Fibroblast of upper back skin (primary cell): ENCODE data around the gene PEMT.
"Not testable (repeated sequence)": the region's sequence is repeated elsewhere in the genome, so short reads cannot be mapped to it uniquely, and the experiment has no call there.

Experiments
- DNase-seq: peaks from one replicate; pipeline ENCODE4 v3.0.0-alpha.2; 2013

Gene PEMT, protein sequence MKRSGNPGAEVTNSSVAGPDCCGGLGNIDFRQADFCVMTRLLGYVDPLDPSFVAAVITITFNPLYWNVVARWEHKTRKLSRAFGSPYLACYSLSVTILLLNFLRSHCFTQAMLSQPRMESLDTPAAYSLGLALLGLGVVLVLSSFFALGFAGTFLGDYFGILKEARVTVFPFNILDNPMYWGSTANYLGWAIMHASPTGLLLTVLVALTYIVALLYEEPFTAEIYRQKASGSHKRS

GRCh38 chr17:17591355-17592298, at the start of gene PEMT:
TSS of gene PEMT (minus strand) at chr17:17591708. CDS start at chr17:17591626, 82 bp downstream.
- DNase-seq, result peak; percentile 99

DNA sequence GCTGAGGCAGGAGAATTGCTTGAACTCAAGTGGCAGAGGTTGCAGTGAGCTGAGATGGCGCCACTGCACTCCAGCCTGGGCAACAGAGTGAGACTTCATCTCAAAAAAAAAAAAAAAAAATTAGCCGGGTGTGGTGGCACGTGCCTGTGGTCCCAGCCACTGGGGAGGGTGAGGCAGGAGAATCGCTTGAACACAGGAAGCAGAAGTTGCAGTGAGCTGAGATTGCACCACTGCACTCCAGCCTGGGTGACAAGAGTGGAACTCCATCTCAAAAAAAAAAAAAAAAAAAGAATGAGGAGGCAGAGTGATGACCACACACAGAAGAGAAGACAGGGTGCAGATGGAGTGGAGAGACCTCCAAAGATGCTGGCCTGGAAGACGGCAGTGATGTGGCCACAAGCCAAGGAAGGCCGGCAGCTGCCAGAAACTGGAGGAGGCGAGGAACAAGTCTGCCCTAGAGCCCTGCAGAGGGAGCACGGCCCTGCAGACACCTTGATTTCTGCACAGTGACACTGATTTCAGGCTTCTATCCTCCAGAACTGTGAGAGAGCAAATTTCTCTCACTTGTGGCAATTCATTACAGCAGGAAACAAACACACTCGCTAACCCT, 48.3 kb upstream of the PEMT start:
- DNase-seq, result not testable (repeated sequence)

GRCh38 chr17:17638467-17638866, 47.0 kb upstream of the PEMT start:
- DNase-seq, result no peak

DNA sequence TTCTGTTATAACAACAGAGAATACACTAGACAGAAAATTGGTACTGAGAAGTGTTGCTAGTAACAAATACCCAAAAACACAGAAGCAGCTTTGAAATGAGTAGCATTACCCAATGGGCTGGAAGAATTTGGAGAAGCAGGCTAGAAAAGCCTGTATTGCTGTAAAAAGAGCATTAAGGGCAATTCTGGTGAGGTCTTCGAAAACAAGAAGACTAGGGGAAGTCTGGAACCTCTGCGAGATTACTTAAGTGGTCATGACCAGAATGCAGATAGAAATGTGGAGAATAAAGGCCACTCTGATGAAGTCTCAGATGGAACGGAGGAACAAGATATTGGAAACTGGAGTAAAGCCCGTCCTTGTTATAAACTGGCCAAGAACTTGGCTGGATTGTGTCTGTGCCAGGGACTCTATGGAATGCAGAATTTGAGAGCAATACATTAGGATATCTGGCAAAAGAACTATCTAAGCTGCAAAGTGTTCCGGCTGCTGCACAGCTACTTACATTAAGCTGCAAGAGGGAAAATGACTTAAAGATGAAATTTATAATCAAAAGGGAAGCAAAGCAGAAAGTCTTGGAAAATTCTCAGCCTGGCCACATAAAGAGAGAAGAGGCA, 44.9 kb upstream of the PEMT start:
- DNase-seq, result peak; percentile 4

DNA sequence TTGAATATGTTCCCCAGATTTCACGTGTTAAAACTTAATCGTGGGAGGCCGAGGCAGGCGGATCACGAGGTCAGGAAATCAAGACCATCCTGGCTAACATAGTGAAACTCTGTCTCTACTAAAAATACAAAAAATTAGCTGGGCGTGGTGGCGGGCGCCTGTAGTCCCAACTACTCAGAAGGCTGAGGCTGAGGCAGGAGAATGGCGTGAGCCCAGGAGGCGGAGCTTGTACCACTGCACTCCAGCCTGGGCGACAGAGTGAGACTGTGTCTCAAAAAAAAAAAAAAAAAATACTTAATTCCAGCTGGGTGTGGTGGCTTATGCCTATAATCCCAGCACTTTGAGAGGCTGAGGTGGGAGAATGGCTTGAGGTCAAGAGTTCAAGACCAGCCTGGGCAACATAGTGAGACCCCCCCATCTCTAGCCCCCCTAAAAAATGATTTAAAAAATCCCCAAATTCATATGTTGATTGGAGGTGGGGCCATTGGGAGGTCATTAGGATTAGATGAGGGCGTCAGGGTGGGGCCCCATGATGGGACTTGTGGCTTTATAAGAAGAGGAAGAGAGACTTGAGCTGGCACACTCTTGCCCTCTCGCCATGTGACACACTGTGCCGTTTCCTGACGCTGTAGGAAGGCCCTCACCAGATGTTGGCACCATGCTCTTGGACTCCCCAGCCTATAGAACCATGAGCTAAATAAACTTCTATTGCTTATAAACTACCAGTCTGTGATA, 44.2 kb upstream of the PEMT start:
- DNase-seq, result not testable (repeated sequence)

DNA sequence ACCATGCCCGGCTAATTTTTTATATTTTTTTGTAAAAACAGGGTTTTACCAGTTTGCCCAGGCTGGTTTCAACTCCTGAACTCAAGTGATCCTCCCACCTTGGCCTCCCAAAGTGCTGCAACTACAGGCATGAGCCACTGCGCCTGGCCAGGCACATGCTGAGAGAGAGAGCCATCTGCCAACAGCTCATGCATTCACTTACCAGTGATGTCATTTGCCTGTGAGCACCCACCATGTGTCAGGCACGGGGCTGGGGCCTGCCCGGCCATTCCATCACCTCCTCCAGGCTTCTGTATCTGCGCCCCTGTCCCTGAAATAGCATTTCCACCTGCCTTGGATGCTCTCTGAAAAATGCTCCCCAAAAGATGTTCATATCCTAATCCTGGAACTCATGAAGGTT, 43.6 kb upstream of the PEMT start:
- no peak for DNase-seq

GRCh38 chr17:17633310-17633709, 41.8 kb upstream of the PEMT start:
- DNase-seq, result no peak

DNA sequence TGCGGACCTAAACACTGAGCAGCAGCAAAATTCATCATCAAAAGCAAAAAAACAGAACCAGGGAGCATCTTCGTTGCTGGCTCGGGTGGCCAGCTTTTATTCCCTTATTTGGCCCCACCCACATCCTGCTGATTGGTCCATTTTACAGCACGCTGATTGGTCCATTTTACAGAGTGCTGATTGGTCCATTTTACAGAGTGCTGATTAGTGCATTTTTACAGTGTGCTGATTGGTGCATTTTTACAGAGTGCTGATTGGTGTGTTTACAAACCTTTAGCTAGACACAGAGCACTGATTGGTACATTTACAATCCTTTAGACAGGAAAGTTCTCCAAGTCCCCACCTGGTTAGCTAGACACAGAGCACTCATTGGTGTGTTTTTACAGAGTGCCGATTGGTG, 41.2 kb upstream of the PEMT start:
- not testable (repeated sequence) for DNase-seq

- DNase-seq, result no peak
Observed at GRCh38 chr17:17628388-17629008, 37.0 kb upstream of the PEMT start.

DNA sequence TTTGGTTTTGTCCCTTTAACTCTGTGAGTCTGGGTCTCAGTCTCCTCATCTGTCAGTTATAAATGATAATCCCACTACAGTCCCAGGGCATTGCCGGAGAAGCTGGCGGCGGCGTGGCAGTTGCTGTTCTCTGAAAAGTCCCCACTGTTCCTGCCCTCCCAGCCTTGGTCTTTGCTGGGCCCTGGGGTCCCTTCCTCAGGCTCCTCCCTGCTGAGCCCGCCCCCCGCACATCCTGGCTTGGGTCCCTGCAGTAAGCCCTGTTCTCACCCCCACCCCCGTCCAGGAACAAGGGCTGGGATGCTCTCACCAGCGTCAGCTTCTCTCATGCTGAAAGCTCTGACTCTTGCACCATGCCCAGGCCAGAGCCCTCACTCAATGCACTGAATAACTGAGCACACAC, 35.3 kb upstream of the PEMT start:
- DNase-seq, result no peak

DNA sequence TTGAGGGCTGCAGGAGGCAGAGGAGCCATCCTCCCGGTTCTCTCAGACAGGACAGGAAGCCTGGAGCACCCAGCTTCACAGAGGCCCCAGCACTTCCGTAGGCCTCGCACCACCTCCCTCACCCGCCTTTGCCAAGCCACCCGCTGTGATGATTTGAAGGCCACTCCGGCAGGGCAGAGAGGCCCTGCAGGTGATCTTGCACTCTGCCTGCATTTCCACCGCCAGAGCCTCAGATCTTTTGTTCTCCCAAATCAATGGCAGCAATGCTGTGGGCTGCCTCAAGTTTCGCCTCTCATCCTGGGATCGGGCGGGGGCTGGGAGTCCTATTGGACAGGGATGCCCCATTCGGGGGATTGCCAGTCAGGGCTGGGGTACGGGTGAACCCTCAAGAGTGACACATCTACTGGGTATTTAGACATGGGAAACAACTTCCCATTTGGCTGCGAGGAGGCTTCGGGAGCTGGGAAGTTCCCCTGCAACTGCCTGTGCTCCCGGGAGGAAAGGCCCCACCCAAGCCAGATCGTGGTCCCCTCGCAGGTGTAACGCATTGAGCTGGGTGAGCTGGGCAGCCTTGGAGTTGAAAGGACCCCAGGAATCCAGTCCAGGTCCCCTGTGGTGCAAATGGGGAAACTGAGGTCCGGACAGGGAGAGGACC, 34.8 kb upstream of the PEMT start:
- no peak for DNase-seq

- no peak for DNase-seq
Observed at GRCh38 chr17:17624741-17625140, 33.2 kb upstream of the PEMT start.

DNA sequence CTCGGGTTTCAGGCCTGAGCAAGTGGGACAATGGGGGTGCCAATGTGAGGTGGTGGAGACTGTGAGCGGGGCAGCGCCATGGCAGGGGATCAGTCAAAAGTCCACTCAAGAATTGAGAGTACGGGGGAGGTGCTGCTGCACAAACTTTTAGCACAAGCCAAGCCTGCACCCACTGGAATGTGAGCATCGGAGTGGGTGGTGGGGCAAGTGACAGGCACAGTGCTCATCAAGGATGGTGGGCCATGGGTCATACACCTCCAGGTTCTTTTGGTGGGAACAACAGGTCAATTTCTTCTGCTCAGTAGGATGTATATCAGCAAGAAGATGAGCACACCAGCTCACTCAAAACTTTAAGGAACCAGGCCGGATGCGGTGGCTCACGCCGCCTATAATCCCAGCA, 32.4 kb upstream of the PEMT start:
- no peak for DNase-seq

DNA sequence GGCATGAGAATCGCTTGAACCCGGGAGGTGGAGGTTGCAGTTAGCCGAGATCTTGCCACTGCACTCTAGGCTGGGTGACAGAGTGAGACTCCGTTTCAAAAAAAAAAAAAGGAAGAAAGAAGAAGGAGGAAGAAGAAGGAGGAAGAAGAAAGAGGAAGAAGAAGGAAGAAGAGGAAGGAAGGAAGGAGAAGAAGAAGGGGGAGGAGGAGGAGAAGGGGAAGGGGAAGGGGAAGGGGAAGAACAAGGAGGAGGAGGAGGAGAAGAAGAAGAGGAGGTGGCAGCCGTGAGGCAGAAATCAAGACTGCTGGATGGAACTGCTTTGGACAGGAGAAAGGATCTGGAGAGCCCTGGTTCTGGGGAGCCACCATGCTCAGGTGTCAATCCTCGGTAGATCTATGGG, 29.7 kb upstream of the PEMT start:
- no peak for DNase-seq

GRCh38 chr17:17613708-17614114, 22.2 kb upstream of the PEMT start:
- peak; percentile 72 for DNase-seq

GRCh38 chr17:17612085-17613022, 20.8 kb upstream of the PEMT start:
- DNase-seq, result no peak

DNA sequence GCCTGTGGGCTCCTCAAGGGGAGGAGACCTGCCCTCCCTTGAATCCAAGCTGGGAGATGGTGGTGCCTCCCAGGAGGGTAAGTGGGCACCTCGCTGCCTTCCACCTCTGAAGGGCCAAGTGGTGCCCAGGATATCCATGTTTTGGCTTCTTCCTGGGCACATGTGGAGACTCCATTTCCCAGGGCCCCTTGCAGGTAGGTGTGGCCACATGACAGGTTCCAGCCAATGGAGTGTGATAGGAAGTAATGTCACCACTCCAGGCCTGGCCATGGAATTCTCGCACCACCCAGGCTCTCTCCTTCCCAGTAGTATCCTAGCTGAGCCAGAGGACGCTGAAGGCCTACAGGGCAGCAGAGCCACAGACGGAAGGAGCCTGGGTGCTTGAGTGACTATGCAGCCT, 17.6 kb upstream of the PEMT start:
- DNase-seq, result no peak

DNA sequence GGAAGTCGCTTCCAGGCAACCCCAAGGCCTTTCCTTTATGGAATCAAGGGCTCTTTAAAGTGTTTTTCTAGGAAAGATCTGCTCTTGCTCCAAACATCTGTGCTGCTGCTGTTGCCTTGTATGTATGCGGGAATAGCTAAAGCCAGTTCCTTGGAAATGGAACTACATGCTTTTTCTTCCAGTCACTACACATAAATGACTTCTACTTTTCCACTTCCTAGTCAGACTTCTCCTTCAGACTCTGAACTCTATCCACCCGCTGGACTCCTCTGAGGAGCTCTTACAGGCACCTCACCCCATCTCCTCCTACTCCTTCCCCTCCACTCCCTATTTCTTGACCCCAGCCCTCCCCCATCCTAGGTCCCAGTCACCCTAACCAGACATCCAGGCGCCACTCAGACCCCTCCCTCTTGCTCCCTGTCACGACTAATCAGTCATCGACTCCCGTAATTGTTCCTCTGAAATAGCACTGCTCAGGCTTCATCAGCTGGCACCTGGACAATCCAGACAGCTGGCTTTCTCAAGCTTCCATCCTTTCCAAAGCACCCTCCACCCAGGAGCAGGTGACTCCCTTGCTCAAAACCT, 15.0 kb upstream of the PEMT start:
- DNase-seq, result no peak

DNA sequence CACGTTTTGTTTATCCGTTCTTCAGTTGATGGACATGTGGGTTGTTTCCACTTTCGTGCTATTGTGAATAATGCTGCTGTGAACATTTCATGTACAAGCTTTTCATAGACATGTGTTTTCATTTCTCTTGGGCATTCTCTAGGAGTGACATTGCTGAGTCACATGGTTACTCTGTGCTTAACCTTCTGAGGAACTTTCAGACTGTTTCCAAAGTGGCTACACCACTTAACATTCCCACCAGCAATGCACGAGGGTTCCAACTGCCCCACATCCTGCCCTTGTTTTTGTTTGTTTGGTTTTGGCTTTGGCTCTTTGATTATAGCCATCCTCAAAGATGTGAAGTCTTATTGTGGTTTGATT, 14.2 kb upstream of the PEMT start:
- DNase-seq, result peak; percentile 47

DNA sequence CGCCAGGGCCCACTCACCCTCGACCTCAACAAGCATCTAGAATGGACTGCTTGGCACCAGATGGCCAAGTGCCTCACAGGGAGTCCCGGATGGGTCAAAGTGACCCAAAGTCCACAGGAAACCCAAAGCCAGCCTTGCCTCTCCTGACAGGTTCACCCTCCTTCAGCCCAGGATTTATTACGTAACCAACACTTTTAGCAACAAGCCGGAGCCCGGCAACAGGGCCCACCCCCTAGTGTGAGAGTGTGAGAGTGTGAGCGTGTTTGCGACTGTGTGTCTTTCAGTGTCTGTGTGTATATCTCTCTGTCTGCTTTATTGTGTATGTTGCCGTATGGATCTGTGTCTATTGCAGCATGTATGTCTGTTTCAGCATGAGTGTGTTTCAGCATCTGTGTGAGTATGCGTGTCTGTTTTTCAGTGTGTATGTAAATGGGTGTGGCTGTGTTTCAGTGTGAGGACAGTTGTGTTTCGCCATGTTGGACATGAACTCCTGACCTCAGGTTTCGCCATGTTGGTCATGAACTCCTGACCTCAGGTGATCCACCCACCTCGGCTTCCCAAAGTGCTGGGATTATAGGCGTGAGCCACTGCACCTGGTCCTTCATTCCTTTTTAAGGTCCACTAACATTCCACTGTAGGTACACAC, 13.7 kb upstream of the PEMT start:
- DNase-seq, result no peak
